Muscle layer of duodenum (tissue), 2 donors: ENCODE measurements around the gene USP44.

Source experiments
- H3K27ac ChIP-seq: one replicate; pipeline ENCODE4 v1.7.0; 2013; ENCODE audit warnings: mild to moderate bottlenecking, low read length
- H3K27me3 ChIP-seq: one replicate; pipeline ENCODE4 v1.7.0; 2013; ENCODE audit warnings: low read depth, mild to moderate bottlenecking, control low read depth, low read length
- H3K36me3 ChIP-seq, 2 donors: one replicate each; pipeline ENCODE4 v1.7.0; 2013; ENCODE audit warnings: low read length in 2 of 2, control low read depth in 1 of 2, mild to moderate bottlenecking in 1 of 2; ENCODE audit not compliant: insufficient read depth in 2 of 2, control insufficient read depth in 1 of 2
- H3K4me1 ChIP-seq, 2 donors: one replicate each; pipeline ENCODE4 v1.7.0; 2013; ENCODE audit warnings: low read length in 2 of 2, mild to moderate bottlenecking in 2 of 2, control low read depth in 1 of 2, moderate library complexity in 1 of 2; ENCODE audit not compliant: insufficient read depth in 2 of 2, control insufficient read depth in 1 of 2
- H3K4me3 ChIP-seq, 2 donors: one replicate each; pipeline ENCODE4 v1.7.0; 2013; ENCODE audit warnings: low read length in 2 of 2, low read depth in 1 of 2, mild to moderate bottlenecking in 1 of 2
- H3K9me3 ChIP-seq, 2 donors: one replicate each; pipeline ENCODE4 v1.7.0; 2013; ENCODE audit warnings: low read length in 2 of 2, control low read depth in 1 of 2, mild to moderate bottlenecking in 1 of 2; ENCODE audit not compliant: control insufficient read depth in 1 of 2
- donor health status: healthy.

Gene USP44

GRCh38 chr12:95551305-95551704 is at the start of gene USP44:
Gene USP44, minus strand, starts transcription at chr12:95551476. Its CDS starts 17,220 bp downstream, at chr12:95534256.
- Histone ChIP-seq H3K27ac (no peak within 1 kb of the TSS), H3K27me3 (no peaks in the 10 kb centered on the region), H3K36me3 (no peaks in the 10 kb centered on the region), H3K9me3 (peaks cover 0 to 8% of the 10 kb centered on the region in 2 donors), H3K4me3 (no peak within 1 kb of the TSS), H3K4me1 (peaks cover 0 to 6% of the 10 kb centered on the region in 2 donors)

GRCh38 chr12:95600567-95600966 is 49.3 kb upstream of the USP44 start:
- no peaks in the 10 kb centered on the region for H3K9me3 ChIP-seq
- H3K4me1 ChIP-seq, result no peaks in the 10 kb centered on the region
- no peak overlapping the region for H3K4me3 ChIP-seq
- no peaks in the 10 kb centered on the region for H3K36me3 ChIP-seq
- H3K27me3 ChIP-seq, result no peaks in the 10 kb centered on the region
- no peak overlapping the region for H3K27ac ChIP-seq

- Histone ChIP-seq H3K36me3 (no peaks in the 10 kb centered on the region), H3K27ac (no peak overlapping the region), H3K4me3 (no peak overlapping the region), H3K9me3 (no peaks in the 10 kb centered on the region), H3K4me1 (no peaks in the 10 kb centered on the region), H3K27me3 (no peaks in the 10 kb centered on the region)
Observed at GRCh38 chr12:95599880-95600279, 48.6 kb upstream of the USP44 start.

GRCh38 chr12:95594136-95594535 is 42.9 kb upstream of the USP44 start:
- Histone ChIP-seq H3K36me3 (no peaks in the 10 kb centered on the region), H3K27me3 (no peaks in the 10 kb centered on the region), H3K9me3 (no peaks in the 10 kb centered on the region), H3K4me3 (no peak overlapping the region), H3K27ac (no peak overlapping the region), H3K4me1 (no peaks in the 10 kb centered on the region)

- Histone ChIP-seq H3K27me3 (no peaks in the 10 kb centered on the region), H3K36me3 (no peaks in the 10 kb centered on the region), H3K4me1 (no peaks in the 10 kb centered on the region), H3K9me3 (no peaks in the 10 kb centered on the region), H3K27ac (no peak overlapping the region), H3K4me3 (no peak overlapping the region)
Observed at GRCh38 chr12:95593266-95593871, 42.1 kb upstream of the USP44 start.

GRCh38 chr12:95591731-95592130 is 40.5 kb upstream of the USP44 start:
- H3K9me3 ChIP-seq, result no peaks in the 10 kb centered on the region
- H3K4me3 ChIP-seq, result no peak overlapping the region
- no peaks in the 10 kb centered on the region for H3K36me3 ChIP-seq
- H3K27ac ChIP-seq, result no peak overlapping the region
- no peaks in the 10 kb centered on the region for H3K4me1 ChIP-seq
- no peaks in the 10 kb centered on the region for H3K27me3 ChIP-seq

- Histone ChIP-seq H3K4me1 (no peaks in the 10 kb centered on the region), H3K4me3 (no peak overlapping the region), H3K27me3 (no peaks in the 10 kb centered on the region), H3K9me3 (no peaks in the 10 kb centered on the region), H3K27ac (no peak overlapping the region), H3K36me3 (no peaks in the 10 kb centered on the region)
Observed at GRCh38 chr12:95590775-95591174, 39.5 kb upstream of the USP44 start.

- Histone ChIP-seq H3K36me3 (no peaks in the 10 kb centered on the region), H3K27ac (no peak overlapping the region), H3K9me3 (no peaks in the 10 kb centered on the region), H3K4me3 (no peak overlapping the region), H3K4me1 (no peaks in the 10 kb centered on the region), H3K27me3 (no peaks in the 10 kb centered on the region)
Observed at GRCh38 chr12:95583933-95584332, 32.7 kb upstream of the USP44 start.

- Histone ChIP-seq H3K27ac (no peak overlapping the region), H3K27me3 (no peaks in the 10 kb centered on the region), H3K9me3 (no peaks in the 10 kb centered on the region), H3K4me3 (no peak overlapping the region), H3K4me1 (no peaks in the 10 kb centered on the region), H3K36me3 (no peaks in the 10 kb centered on the region)
Observed at GRCh38 chr12:95582230-95583058, 31.2 kb upstream of the USP44 start.

GRCh38 chr12:95577820-95578219 is 26.5 kb upstream of the USP44 start:
- Histone ChIP-seq H3K9me3 (no peaks in the 10 kb centered on the region), H3K4me1 (no peaks in the 10 kb centered on the region), H3K27ac (no peak overlapping the region), H3K4me3 (no peak overlapping the region), H3K36me3 (no peaks in the 10 kb centered on the region), H3K27me3 (no peaks in the 10 kb centered on the region)

GRCh38 chr12:95574799-95575452 is 23.6 kb upstream of the USP44 start:
- H3K9me3 ChIP-seq, result no peaks in the 10 kb centered on the region
- no peak overlapping the region for H3K4me3 ChIP-seq
- no peaks in the 10 kb centered on the region for H3K27me3 ChIP-seq
- no peak overlapping the region for H3K27ac ChIP-seq
- no peaks in the 10 kb centered on the region for H3K4me1 ChIP-seq
- H3K36me3 ChIP-seq, result no peaks in the 10 kb centered on the region
